HL-60 (cell line): ENCODE results near the gene SLC7A6.
A peak's percentile ranks its signal among the peaks of the same experiment; 100 is the strongest.

Experiments
- DNase-seq, 2 experiments: peaks; one replicate each; pipeline ENCODE4 v3.0.0-alpha.2; 2010 to 2020; ENCODE audit warnings: low read depth in 1 of 2, low spot score in 1 of 2
- H3K27ac ChIP-seq: fragments of 250-450 bp; sonication (Bioruptor Pico); replicated peaks from 2 replicates; pipeline ENCODE4 v1.5.1; 2020; ENCODE audit warnings: mild to moderate bottlenecking, moderate library complexity
- H3K27me3 ChIP-seq: fragments of 250-450 bp; sonication (Bioruptor Pico); 2 replicates; pipeline ENCODE4 v1.5.1; 2021; ENCODE audit warnings: mild to moderate bottlenecking, moderate library complexity; ENCODE audit not compliant: insufficient read depth, poor library complexity, severe bottlenecking
- H3K4me3 ChIP-seq: replicated peaks from 2 replicates; pipeline ENCODE4 v1.5.1; 2011; ENCODE audit warnings: mild to moderate bottlenecking, control low read depth, low read length; ENCODE audit not compliant: insufficient read depth
- GABPA ChIP-seq: IDR thresholded peaks from 2 replicates; pipeline ENCODE4 v1.6.1; 2012; ENCODE audit warnings: low read depth
- POLR2AphosphoS5 ChIP-seq: IDR thresholded peaks from 2 replicates; pipeline ENCODE4 v1.6.1; 2012; ENCODE audit warnings: low read depth
- SPI1 ChIP-seq: IDR thresholded peaks from 2 replicates; pipeline ENCODE4 v1.6.1; 2012; ENCODE audit warnings: low read depth, mild to moderate bottlenecking, borderline replicate concordance
- TF ChIP-seq, protein P1 (sequence below): IDR thresholded peaks from one replicate; pipeline ENCODE4 v1.5.1; 2011; ENCODE audit warnings: low read length, control low read depth, inconsistent platforms; ENCODE audit not compliant: insufficient read depth
- TF ChIP-seq, protein P2 (sequence below): IDR thresholded peaks from 2 replicates; pipeline ENCODE4 v1.6.1; 2012; ENCODE audit warnings: low read depth; ENCODE audit not compliant: insufficient replicate concordance

The SLC7A6 gene

DNA sequence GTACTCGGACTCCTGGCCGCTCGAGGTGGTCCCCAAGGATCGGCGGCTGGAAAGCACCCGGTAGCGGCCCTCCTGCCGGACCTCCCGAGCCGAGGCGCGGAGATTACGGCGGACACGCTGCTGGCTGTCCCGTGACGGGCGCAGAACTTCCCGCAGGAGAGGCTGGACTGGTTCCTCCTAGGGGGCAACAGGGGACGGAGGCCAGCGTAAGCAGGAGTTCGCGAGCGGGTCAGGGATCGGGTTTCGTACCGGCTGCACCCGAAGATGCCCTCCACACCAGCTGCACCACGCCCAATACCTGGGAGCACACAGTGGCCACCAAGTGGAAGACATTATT lies 46.1 kb downstream of the SLC7A6 start:
- TF ChIP-seq, protein P1, sequence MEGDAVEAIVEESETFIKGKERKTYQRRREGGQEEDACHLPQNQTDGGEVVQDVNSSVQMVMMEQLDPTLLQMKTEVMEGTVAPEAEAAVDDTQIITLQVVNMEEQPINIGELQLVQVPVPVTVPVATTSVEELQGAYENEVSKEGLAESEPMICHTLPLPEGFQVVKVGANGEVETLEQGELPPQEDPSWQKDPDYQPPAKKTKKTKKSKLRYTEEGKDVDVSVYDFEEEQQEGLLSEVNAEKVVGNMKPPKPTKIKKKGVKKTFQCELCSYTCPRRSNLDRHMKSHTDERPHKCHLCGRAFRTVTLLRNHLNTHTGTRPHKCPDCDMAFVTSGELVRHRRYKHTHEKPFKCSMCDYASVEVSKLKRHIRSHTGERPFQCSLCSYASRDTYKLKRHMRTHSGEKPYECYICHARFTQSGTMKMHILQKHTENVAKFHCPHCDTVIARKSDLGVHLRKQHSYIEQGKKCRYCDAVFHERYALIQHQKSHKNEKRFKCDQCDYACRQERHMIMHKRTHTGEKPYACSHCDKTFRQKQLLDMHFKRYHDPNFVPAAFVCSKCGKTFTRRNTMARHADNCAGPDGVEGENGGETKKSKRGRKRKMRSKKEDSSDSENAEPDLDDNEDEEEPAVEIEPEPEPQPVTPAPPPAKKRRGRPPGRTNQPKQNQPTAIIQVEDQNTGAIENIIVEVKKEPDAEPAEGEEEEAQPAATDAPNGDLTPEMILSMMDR: no peak
- TF ChIP-seq SPI1 (no peak), POLR2AphosphoS5 (no peak)
- TF ChIP-seq, protein P2, sequence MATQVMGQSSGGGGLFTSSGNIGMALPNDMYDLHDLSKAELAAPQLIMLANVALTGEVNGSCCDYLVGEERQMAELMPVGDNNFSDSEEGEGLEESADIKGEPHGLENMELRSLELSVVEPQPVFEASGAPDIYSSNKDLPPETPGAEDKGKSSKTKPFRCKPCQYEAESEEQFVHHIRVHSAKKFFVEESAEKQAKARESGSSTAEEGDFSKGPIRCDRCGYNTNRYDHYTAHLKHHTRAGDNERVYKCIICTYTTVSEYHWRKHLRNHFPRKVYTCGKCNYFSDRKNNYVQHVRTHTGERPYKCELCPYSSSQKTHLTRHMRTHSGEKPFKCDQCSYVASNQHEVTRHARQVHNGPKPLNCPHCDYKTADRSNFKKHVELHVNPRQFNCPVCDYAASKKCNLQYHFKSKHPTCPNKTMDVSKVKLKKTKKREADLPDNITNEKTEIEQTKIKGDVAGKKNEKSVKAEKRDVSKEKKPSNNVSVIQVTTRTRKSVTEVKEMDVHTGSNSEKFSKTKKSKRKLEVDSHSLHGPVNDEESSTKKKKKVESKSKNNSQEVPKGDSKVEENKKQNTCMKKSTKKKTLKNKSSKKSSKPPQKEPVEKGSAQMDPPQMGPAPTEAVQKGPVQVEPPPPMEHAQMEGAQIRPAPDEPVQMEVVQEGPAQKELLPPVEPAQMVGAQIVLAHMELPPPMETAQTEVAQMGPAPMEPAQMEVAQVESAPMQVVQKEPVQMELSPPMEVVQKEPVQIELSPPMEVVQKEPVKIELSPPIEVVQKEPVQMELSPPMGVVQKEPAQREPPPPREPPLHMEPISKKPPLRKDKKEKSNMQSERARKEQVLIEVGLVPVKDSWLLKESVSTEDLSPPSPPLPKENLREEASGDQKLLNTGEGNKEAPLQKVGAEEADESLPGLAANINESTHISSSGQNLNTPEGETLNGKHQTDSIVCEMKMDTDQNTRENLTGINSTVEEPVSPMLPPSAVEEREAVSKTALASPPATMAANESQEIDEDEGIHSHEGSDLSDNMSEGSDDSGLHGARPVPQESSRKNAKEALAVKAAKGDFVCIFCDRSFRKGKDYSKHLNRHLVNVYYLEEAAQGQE: no peak
- no peaks in the 10 kb centered on the region for H3K27me3 ChIP-seq
- DNase-seq: no peak
- peak overlapping the region; percentile 88 for H3K27ac ChIP-seq
- H3K4me3 ChIP-seq: peak overlapping the region; percentile 96

DNA sequence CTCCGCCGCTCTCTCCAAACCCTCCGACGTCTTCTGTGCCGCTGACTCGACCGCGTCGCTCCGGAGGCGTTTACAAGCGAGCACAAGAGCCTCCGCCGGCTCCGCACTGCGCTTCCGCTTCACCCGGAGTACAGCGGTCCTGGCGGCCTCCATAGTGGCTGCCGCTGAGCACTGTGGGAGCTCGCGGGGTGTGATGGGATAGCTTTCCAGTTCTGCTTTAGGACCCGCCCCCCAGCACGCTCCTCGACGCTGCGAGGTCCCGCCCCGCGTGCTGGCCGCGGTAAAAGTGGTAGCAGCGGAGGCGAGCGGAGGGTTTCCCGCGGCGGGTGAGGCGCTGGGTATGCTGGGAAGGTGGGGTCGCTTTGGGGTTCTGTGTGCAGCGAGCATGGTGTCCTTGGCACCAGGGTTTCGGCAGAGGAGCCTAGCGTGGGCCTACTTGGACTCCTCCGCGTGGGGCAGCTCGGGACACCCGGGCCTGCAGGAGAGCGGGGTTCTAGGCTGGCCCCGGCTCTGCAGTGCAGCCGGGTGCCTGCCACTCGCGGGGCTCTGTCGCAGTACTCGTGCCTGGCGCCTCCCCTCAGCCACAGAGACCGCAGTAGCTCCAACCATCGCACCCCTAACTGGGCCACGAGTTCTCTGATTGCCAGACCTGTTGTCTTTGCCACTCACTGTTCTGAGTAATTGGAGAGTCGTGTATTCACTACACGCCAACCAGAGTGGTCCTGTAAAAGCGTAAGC lies 46.6 kb downstream of the SLC7A6 start, which contains the start of the genes PRMT7 and SLC7A6OS:
Gene PRMT7, plus strand, starts transcription at position 246 of the 738 bp plus-strand sequence. CDS start 4,961 bp downstream, outside the sequence.
Gene SLC7A6OS, minus strand, starts transcription at position 173 of the 738 bp plus-strand sequence. Its CDS starts 20 bp downstream, at position 153.
- DNase-seq: peak; percentile 89 to 96

GRCh38 chr16:68313116-68313515 lies 48.8 kb downstream of the SLC7A6 start:
- H3K4me3 ChIP-seq: no peak overlapping the region
- no peak overlapping the region for H3K27ac ChIP-seq
- H3K27me3 ChIP-seq: no peaks in the 10 kb centered on the region
- TF ChIP-seq, protein P2: no peak
- TF ChIP-seq POLR2AphosphoS5: no peak
- DNase-seq: no peak

More for the DNA sequence above, 46.6 kb downstream of the SLC7A6 start, which contains the start of the genes PRMT7 and SLC7A6OS:
- Histone ChIP-seq H3K27me3 (no peaks in the 10 kb centered on the region), H3K27ac (peak within 1 kb of the TSS; percentile 88), H3K4me3 (peak within 1 kb of the TSS; percentile 96)
- peak; percentile 90 for TF ChIP-seq POLR2AphosphoS5
- TF ChIP-seq, protein P1: no peak
- TF ChIP-seq SPI1: peak; percentile 90
- TF ChIP-seq GABPA: peak; percentile 69
- TF ChIP-seq, protein P2: peak; percentile 57
